SK-N-SH (cell line): ENCODE results near the gene DENND6A. TPM values are rescaled to one million over a fixed set of nuclear protein-coding genes. Genes with fewer than 3 reads are reported as not detected.

Experiments
- CTCF ChIA-PET: fragments of 300-600, 350-600 bp; formaldehyde crosslinking; extraction: SDS; loops from one replicate; lab custom pipeline; 2021; lab: Yijun Ruan, JAX
- POLR2A ChIA-PET: fragments of 350-600 bp; sonication (Branson Sonifier 250); formaldehyde crosslinking; extraction: SDS; loops from one replicate; lab custom pipeline; 2020; ENCODE audit warnings: antibody characterized with exemption, inconsistent platforms; lab: Yijun Ruan, JAX
- DNase-seq: peaks from one replicate; pipeline ENCODE4 v3.0.0; 2012
- H2AFZ ChIP-seq: fragments of 200-600 bp; sonication (generic); 2 replicates; pipeline ENCODE4 v1.8.1; 2016; ENCODE audit warnings: antibody characterized with exemption, mild to moderate bottlenecking, low read depth
- H3F3A ChIP-seq: fragments of 200-600 bp; sonication (generic); replicated peaks from 2 replicates; pipeline ENCODE3; 2016; ENCODE audit warnings: antibody characterized with exemption, mild to moderate bottlenecking; ENCODE audit not compliant: insufficient read depth
- H3K27ac ChIP-seq, 2 experiments: fragments of 200-500 bp in 1 of 2; fragments of 200-600 bp in 1 of 2; sonication (Bioruptor generic) in 1 of 2; sonication (generic), shearing (Covaris generic) in 1 of 2; 2 replicates each; pipeline versions ENCODE4 v1.5.1 to v1.6.1; 2014 to 2016; ENCODE audit warnings: low read depth in 2 of 2, inconsistent platforms in 1 of 2, low read length in 1 of 2, mild to moderate bottlenecking in 1 of 2, mixed read lengths in 1 of 2
- H3K27me3 ChIP-seq: fragments of 200-600 bp; sonication (generic), shearing (Covaris generic); 2 replicates; pipeline ENCODE4 v1.6.1; 2016; ENCODE audit warnings: mixed run types; ENCODE audit not compliant: insufficient read depth
- H3K36me3 ChIP-seq, 2 experiments: fragments of 200-500 bp in 1 of 2; fragments of 200-600 bp in 1 of 2; sonication (Bioruptor generic) in 1 of 2; sonication (generic) in 1 of 2; replicated peaks in 1 of 2; 2 replicates each; pipeline versions ENCODE3 to v1.5.1; 2014 to 2016; ENCODE audit warnings: low read length in 1 of 2, mild to moderate bottlenecking in 1 of 2; ENCODE audit not compliant: insufficient read depth in 2 of 2, control insufficient read depth in 1 of 2
- H3K4me1 ChIP-seq, 2 experiments: fragments of 200-500 bp in 1 of 2; fragments of 200-600 bp in 1 of 2; sonication (Bioruptor generic) in 1 of 2; sonication (generic), shearing (Covaris generic) in 1 of 2; 2 replicates each; pipeline versions ENCODE4 v1.5.1 to v1.6.1; 2014 to 2016; ENCODE audit warnings: low read depth in 1 of 2, low read length in 1 of 2, mixed run types in 1 of 2; ENCODE audit not compliant: insufficient read depth in 2 of 2, control insufficient read depth in 1 of 2
- H3K4me2 ChIP-seq: fragments of 200-600 bp; sonication (generic), shearing (Covaris generic); 2 replicates; pipeline ENCODE4 v1.6.1; 2017; ENCODE audit warnings: mixed run types
- H3K4me3 ChIP-seq, 2 experiments: fragments of 200-500 bp in 1 of 2; fragments of 200-600 bp in 1 of 2; sonication (Bioruptor generic) in 1 of 2; sonication (generic), shearing (Covaris generic) in 1 of 2; 2 replicates each; pipeline versions ENCODE4 v1.5.1 to v1.8.1; 2014 to 2016; ENCODE audit warnings: low read depth in 2 of 2, inconsistent platforms in 1 of 2, low read length in 1 of 2, mild to moderate bottlenecking in 1 of 2, mixed read lengths in 1 of 2, moderate library complexity in 1 of 2
- H3K79me2 ChIP-seq: fragments of 200-600 bp; sonication (generic); 2 replicates; pipeline ENCODE4 v1.8.1; 2017; ENCODE audit warnings: mild to moderate bottlenecking; ENCODE audit not compliant: insufficient read depth
- H3K9ac ChIP-seq: fragments of 200-600 bp; sonication (generic); 2 replicates; pipeline ENCODE4 v1.6.1; 2017; ENCODE audit warnings: mixed run types
- H3K9me2 ChIP-seq: fragments of 200-600 bp; sonication (generic); 2 replicates; pipeline ENCODE4 v1.6.1; 2017; ENCODE audit warnings: mixed run types
- H3K9me3 ChIP-seq: fragments of 200-600 bp; sonication (generic); 2 replicates; pipeline ENCODE4 v1.6.1; 2017; ENCODE audit warnings: mixed run types, mild to moderate bottlenecking, moderate library complexity
- H4K20me1 ChIP-seq: fragments of 200-600 bp; sonication (generic); 2 replicates; pipeline ENCODE4 v1.6.1; 2017; ENCODE audit warnings: mild to moderate bottlenecking, mixed run types; ENCODE audit not compliant: insufficient read depth
- CTCF ChIP-seq: fragments of 200-600 bp; sonication (generic); IDR thresholded peaks from 2 replicates; pipeline ENCODE4 v1.6.1; 2017; ENCODE audit warnings: antibody characterized with exemption, mild to moderate bottlenecking, moderate library complexity
- ELF1 ChIP-seq: IDR thresholded peaks from 2 replicates; pipeline ENCODE4 v1.4.0; 2012
- EP300 ChIP-seq, 2 experiments: IDR thresholded peaks; 2 replicates each; pipeline versions ENCODE4 v1.4.0 to v1.6.1; 2012; ENCODE audit warnings: borderline replicate concordance in 1 of 2, low read depth in 1 of 2, low read length in 1 of 2
- GABPA ChIP-seq: IDR thresholded peaks from 2 replicates; pipeline ENCODE4 v1.4.0; 2012; ENCODE audit warnings: low read depth, mild to moderate bottlenecking
- MEF2A ChIP-seq: IDR thresholded peaks from 2 replicates; pipeline ENCODE4 v1.4.0; 2012; ENCODE audit warnings: low read depth, borderline replicate concordance
- MXI1 ChIP-seq: IDR thresholded peaks from 2 replicates; pipeline ENCODE4 v1.6.1; 2012; ENCODE audit warnings: mild to moderate bottlenecking, low read depth, low read length, improper control_type of control experiment
- NFIC ChIP-seq: IDR thresholded peaks from 2 replicates; pipeline ENCODE4 v1.4.0; 2012; ENCODE audit warnings: borderline replicate concordance
- POLR2AphosphoS5 ChIP-seq: IDR thresholded peaks from 2 replicates; pipeline ENCODE4 v1.6.1; 2012; ENCODE audit warnings: low read depth, low read length
- RAD21 ChIP-seq: IDR thresholded peaks from 2 replicates; pipeline ENCODE4 v1.6.1; 2012; ENCODE audit warnings: mild to moderate bottlenecking, low read length
- SIN3A ChIP-seq: IDR thresholded peaks from 2 replicates; pipeline ENCODE4 v1.6.1; 2012; ENCODE audit warnings: low read depth, mild to moderate bottlenecking, low read length, moderate library complexity, borderline replicate concordance
- SMC3 ChIP-seq: IDR thresholded peaks from 2 replicates; pipeline ENCODE4 v1.6.1; 2012; ENCODE audit warnings: low read depth, low read length, improper control_type of control experiment
- TCF12 ChIP-seq: IDR thresholded peaks from 2 replicates; pipeline ENCODE4 v1.4.0; 2012
- USF2 ChIP-seq: fragments of 150-350 bp; IDR thresholded peaks from 2 replicates; pipeline ENCODE4 v1.6.1; 2017; ENCODE audit warnings: antibody characterized with exemption, low read length, low read depth, borderline replicate concordance
- WGBS: methylation state at CpG from one replicate; pipeline ENCODE4 v1.1.6; 2017; ENCODE audit warnings: low lambda C conversion rate; 5-methylcytosine and 5-hydroxymethylcytosine counted together
- polyA plus RNA-seq, 3 experiments: library from polyadenylated mRNA; depleted of rRNA; stranded (reverse); fragments of >200 nt; gene quantifications; 2 replicates each; pipeline ENCODE4 v1.2.3, GENCODE V29; 2012

Gene DENND6A
- polyA plus RNA-seq, 1 of the 3 experiments (the other 2 are of a cell fraction) = 5.8 TPM

- TF ChIP-seq GABPA = peak; percentile 45; the same call in 1 of the 2 replicates
- TF ChIP-seq NFIC = no peak; the same call in 1 of the 2 replicates
- no peak for TF ChIP-seq SMC3
- no peak for TF ChIP-seq CTCF
- TF ChIP-seq POLR2AphosphoS5 = peak; percentile 66; the same call in 1 of the 2 replicates
- no peak for TF ChIP-seq USF2
- no peak for TF ChIP-seq MEF2A
- peak; percentile 26; the same call in 1 of the 2 replicates for TF ChIP-seq ELF1
- TF ChIP-seq EP300 (IDR thresholded peaks at IDR 0.05; ENCODE audit: borderline replicate concordance in 1 of 2, low read depth in 1 of 2, low read length in 1 of 2) = peak in 1 of 2 experiments; percentile 23; a peak in 1 of 4 replicates
Observed at GRCh38 chr3:57596495-57597126, 96.3 kb downstream of the DENND6A start (continued).

- peak overlapping the region; percentile 99 for H3K9ac ChIP-seq
- ChIA-PET POLR2A (interaction anchor here (0.6 kb wide), 1 partner anchor 39 kb away, joined by 3 read pairs; no protein-coding TSS in a partner anchor), CTCF (interaction anchor here (0.7 kb wide), 1 partner anchor 620 kb away, joined by 3 read pairs; no protein-coding TSS in a partner anchor)
- no peak for TF ChIP-seq TCF12
- TF ChIP-seq RAD21 = no peak
- no peak for TF ChIP-seq MEF2A
- no peak for TF ChIP-seq NFIC
- TF ChIP-seq MXI1 = no peak
- no peak for TF ChIP-seq SIN3A
- TF ChIP-seq POLR2AphosphoS5 = no peak
- no peaks in the 10 kb centered on the region for H3K9me2 ChIP-seq
- peak overlapping the region; percentile 89 for H3K4me2 ChIP-seq
- peaks cover 3 to 13% of the 10 kb centered on the region in 2 experiments; a peak in 3 of 4 replicates for H3K4me1 ChIP-seq
- no peak for DNase-seq
- no peaks in the 10 kb centered on the region for H3K27me3 ChIP-seq
- 22% methylated on average over 5 of the region's 5 CpGs for WGBS
- H3K27ac ChIP-seq = peak overlapping the region in 1 of 2 experiments; percentile 100; a peak in 1 of 4 replicates
- no peaks in the 10 kb centered on the region for H3K9me3 ChIP-seq
- H3F3A ChIP-seq = peaks cover 42% of the 10 kb centered on the region
- H4K20me1 ChIP-seq = peaks cover 69% of the 10 kb centered on the region
- peaks cover 10 to 49% of the 10 kb centered on the region in 2 experiments for H3K36me3 ChIP-seq
- H3K79me2 ChIP-seq = peaks cover 88% of the 10 kb centered on the region
- H2AFZ ChIP-seq = no peak overlapping the region
- peak overlapping the region; percentile 91; a peak in 3 of 4 replicates for H3K4me3 ChIP-seq
Observed at GRCh38 chr3:57594576-57594975, 98.3 kb downstream of the DENND6A start.
